ENCODE data around the gene TRAPPC12. TPM values are rescaled to one million over a fixed set of nuclear protein-coding genes. Genes with fewer than 3 reads are reported as not detected.

TRAPPC12 gene
- polyA plus RNA-seq, 1 donor from 2014 or later: 76.2 TPM

DNA sequence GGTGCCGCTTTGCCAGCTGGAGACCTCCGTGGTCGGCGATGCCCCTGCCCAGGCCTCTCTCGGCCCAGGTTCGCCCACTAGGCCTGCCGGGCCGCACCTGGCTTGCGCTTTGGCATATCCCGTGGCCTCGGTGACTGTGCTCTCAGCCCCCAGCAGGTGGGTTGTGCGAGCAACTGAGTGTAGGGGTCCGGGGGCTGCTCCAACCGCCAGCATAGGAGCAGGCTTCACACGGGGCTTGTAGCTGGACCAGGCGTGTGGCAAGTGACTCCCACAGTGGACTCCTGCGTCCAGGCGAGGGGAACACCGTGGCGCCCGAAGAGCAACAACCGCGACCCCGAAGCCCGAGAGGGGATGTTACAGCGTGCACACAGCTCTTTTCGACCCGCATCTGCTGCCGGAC is 9.7 kb downstream of the TRAPPC12 start:
- Histone ChIP-seq H3K9me2 (ENCODE audit: insufficient read depth, low read length) (no peaks in the 10 kb centered on the region), H3F3A (ENCODE audit: insufficient read depth, low read length, poor library complexity, severe bottlenecking) (no peaks in the 10 kb centered on the region), H3K4me2 (ENCODE audit: low read length) (no peak overlapping the region), H4K20me1 (ENCODE audit: insufficient read depth) (no peaks in the 10 kb centered on the region), H3K27ac (ENCODE audit: low read length) (no peak overlapping the region), H3K36me3 (ENCODE audit: insufficient read depth, low read length) (peaks cover 7% of the 10 kb centered on the region), H3K9me3 (ENCODE audit: low read length) (no peaks in the 10 kb centered on the region), H2AFZ (ENCODE audit: low read depth, low read length) (no peak overlapping the region), H3K4me3 (ENCODE audit: low read length) (no peak overlapping the region), H3K9ac (ENCODE audit: low read length) (no peak overlapping the region), H3K79me2 (replicated peaks; ENCODE audit: insufficient read depth, low read length) (peaks cover 8% of the 10 kb centered on the region), H3K27me3 (ENCODE audit: insufficient read depth, low read depth, low read length) (no peaks in the 10 kb centered on the region)
- TF ChIP-seq POLR2AphosphoS5 (IDR thresholded peaks at IDR 0.05) (no peak), EP300 (conservative IDR thresholded peaks at IDR 0.05; ENCODE audit: poor library complexity, severe bottlenecking) (no peak), TAF1 (IDR thresholded peaks at IDR 0.05; ENCODE audit: low read depth) (no peak), RAD21 (conservative IDR thresholded peaks at IDR 0.05) (no peak), MXI1 (conservative IDR thresholded peaks at IDR 0.05; ENCODE audit: poor library complexity, severe bottlenecking) (no peak)
- TF ChIP-seq, protein P1, sequence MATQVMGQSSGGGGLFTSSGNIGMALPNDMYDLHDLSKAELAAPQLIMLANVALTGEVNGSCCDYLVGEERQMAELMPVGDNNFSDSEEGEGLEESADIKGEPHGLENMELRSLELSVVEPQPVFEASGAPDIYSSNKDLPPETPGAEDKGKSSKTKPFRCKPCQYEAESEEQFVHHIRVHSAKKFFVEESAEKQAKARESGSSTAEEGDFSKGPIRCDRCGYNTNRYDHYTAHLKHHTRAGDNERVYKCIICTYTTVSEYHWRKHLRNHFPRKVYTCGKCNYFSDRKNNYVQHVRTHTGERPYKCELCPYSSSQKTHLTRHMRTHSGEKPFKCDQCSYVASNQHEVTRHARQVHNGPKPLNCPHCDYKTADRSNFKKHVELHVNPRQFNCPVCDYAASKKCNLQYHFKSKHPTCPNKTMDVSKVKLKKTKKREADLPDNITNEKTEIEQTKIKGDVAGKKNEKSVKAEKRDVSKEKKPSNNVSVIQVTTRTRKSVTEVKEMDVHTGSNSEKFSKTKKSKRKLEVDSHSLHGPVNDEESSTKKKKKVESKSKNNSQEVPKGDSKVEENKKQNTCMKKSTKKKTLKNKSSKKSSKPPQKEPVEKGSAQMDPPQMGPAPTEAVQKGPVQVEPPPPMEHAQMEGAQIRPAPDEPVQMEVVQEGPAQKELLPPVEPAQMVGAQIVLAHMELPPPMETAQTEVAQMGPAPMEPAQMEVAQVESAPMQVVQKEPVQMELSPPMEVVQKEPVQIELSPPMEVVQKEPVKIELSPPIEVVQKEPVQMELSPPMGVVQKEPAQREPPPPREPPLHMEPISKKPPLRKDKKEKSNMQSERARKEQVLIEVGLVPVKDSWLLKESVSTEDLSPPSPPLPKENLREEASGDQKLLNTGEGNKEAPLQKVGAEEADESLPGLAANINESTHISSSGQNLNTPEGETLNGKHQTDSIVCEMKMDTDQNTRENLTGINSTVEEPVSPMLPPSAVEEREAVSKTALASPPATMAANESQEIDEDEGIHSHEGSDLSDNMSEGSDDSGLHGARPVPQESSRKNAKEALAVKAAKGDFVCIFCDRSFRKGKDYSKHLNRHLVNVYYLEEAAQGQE (IDR thresholded peaks at IDR 0.05; ENCODE audit: borderline replicate concordance): no peak

- peaks cover 7% of the 10 kb centered on the region for H3K36me3 ChIP-seq (ENCODE audit: insufficient read depth, low read length)
- no peak overlapping the region for H3K4me2 ChIP-seq (ENCODE audit: low read length)
- no peak overlapping the region for H3K9ac ChIP-seq (ENCODE audit: low read length)
- H4K20me1 ChIP-seq (ENCODE audit: insufficient read depth): no peaks in the 10 kb centered on the region
- H3K9me3 ChIP-seq (ENCODE audit: low read length): no peaks in the 10 kb centered on the region
- no peak overlapping the region for H3K27ac ChIP-seq (ENCODE audit: low read length)
- H3K27me3 ChIP-seq (ENCODE audit: insufficient read depth, low read depth, low read length): no peaks in the 10 kb centered on the region
- H3K79me2 ChIP-seq (replicated peaks; ENCODE audit: insufficient read depth, low read length): peaks cover 6% of the 10 kb centered on the region
- no peaks in the 10 kb centered on the region for H3K9me2 ChIP-seq (ENCODE audit: insufficient read depth, low read length)
- H3F3A ChIP-seq (ENCODE audit: insufficient read depth, low read length, poor library complexity, severe bottlenecking): no peaks in the 10 kb centered on the region
- no peak overlapping the region for H2AFZ ChIP-seq (ENCODE audit: low read depth, low read length)
- TF ChIP-seq RAD21 (conservative IDR thresholded peaks at IDR 0.05): no peak
- no peak for TF ChIP-seq MXI1 (conservative IDR thresholded peaks at IDR 0.05; ENCODE audit: poor library complexity, severe bottlenecking)
- H3K4me3 ChIP-seq (ENCODE audit: low read length): no peak overlapping the region
Observed at GRCh38 chr2:3390041-3390440, 10.5 kb downstream of the TRAPPC12 start.

DNA sequence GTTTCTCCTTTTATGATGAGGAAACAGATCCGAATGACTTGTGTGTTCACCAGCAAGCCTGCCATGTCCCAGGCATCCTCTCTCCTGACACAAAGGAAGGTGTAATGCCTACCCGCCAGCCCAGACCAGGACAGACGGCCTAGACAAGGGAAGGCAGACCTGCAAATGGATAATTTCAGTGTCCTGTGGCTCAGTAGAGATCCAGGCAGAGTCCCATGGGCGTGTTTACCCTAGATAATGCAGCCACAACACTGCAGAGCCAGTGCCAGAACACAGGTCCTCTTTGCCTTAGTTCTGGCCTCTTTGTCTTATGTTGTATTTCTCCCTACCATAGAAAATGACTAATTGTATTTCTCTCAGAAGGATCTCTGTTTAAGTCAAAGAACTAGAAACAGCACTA is 12.7 kb downstream of the TRAPPC12 start:
- no peaks in the 10 kb centered on the region for H3F3A ChIP-seq (ENCODE audit: insufficient read depth, low read length, poor library complexity, severe bottlenecking)
- H3K36me3 ChIP-seq (ENCODE audit: insufficient read depth, low read length): peaks cover 7% of the 10 kb centered on the region
- no peak overlapping the region for H3K27ac ChIP-seq (ENCODE audit: low read length)
- H3K79me2 ChIP-seq (replicated peaks; ENCODE audit: insufficient read depth, low read length): peaks cover 19% of the 10 kb centered on the region
- H3K4me3 ChIP-seq (ENCODE audit: low read length): no peak overlapping the region
- H3K9me2 ChIP-seq (ENCODE audit: insufficient read depth, low read length): no peaks in the 10 kb centered on the region
- no peaks in the 10 kb centered on the region for H4K20me1 ChIP-seq (ENCODE audit: insufficient read depth)
- H3K9ac ChIP-seq (ENCODE audit: low read length): no peak overlapping the region
- H3K9me3 ChIP-seq (ENCODE audit: low read length): peaks cover 3% of the 10 kb centered on the region
- H2AFZ ChIP-seq (ENCODE audit: low read depth, low read length): no peak overlapping the region
- no peaks in the 10 kb centered on the region for H3K27me3 ChIP-seq (ENCODE audit: insufficient read depth, low read depth, low read length)
- H3K4me2 ChIP-seq (ENCODE audit: low read length): no peak overlapping the region
- TF ChIP-seq SMC3 (conservative IDR thresholded peaks at IDR 0.05; ENCODE audit: poor library complexity) (no peak), POLR2AphosphoS5 (IDR thresholded peaks at IDR 0.05) (no peak), CTCF (IDR thresholded peaks at IDR 0.05; ENCODE audit: poor library complexity, severe bottlenecking) (no peak), MXI1 (conservative IDR thresholded peaks at IDR 0.05; ENCODE audit: poor library complexity, severe bottlenecking) (no peak), TAF1 (IDR thresholded peaks at IDR 0.05; ENCODE audit: low read depth) (no peak), RAD21 (conservative IDR thresholded peaks at IDR 0.05) (no peak), EP300 (conservative IDR thresholded peaks at IDR 0.05; ENCODE audit: poor library complexity, severe bottlenecking) (no peak), EZH2 (IDR thresholded peaks at IDR 0.05; ENCODE audit: borderline replicate concordance, insufficient read depth, low read length, poor library complexity, severe bottlenecking) (no peak)
- TF ChIP-seq, protein P1 (IDR thresholded peaks at IDR 0.05; ENCODE audit: borderline replicate concordance): no peak
